ENCODE measurements around the gene RASGEF1B. TPM values are rescaled to one million over a fixed set of nuclear protein-coding genes. Genes with fewer than 3 reads are reported as not detected.

Gene RASGEF1B
- total and polyA plus RNA-seq, 2 of the 13 experiments (the other 11 are each of a cell fraction or from before 2014, with no cell fraction given), result 0.04 TPM

- Histone ChIP-seq H3K4me3 (replicated peaks in 1 of 3; ENCODE audit: insufficient read depth in 1 of 3, low read depth in 2 of 3, low read length in 3 of 3) (no peak overlapping the region), H3K4me1 (ENCODE audit: insufficient read depth, low read length) (no peaks in the 10 kb centered on the region), H3K36me3 (replicated peaks in 1 of 2; ENCODE audit: control insufficient read depth in 1 of 2, insufficient read depth in 2 of 2, low read length in 2 of 2) (no peaks in the 10 kb centered on the region), H3K27ac (ENCODE audit: extremely low read length, insufficient read depth, low read length) (no peak overlapping the region), H4K20me1 (ENCODE audit: insufficient read depth, low read length) (no peaks in the 10 kb centered on the region), H3K4me2 (ENCODE audit: low read depth, low read length) (no peak overlapping the region), H3K9ac (ENCODE audit: insufficient read depth, low read depth, low read length) (no peak overlapping the region), H3K79me2 (ENCODE audit: insufficient read depth, low read length) (no peaks in the 10 kb centered on the region), H3K9me3 (ENCODE audit: low read length) (no peaks in the 10 kb centered on the region), H2AFZ (ENCODE audit: low read length) (no peak overlapping the region), H3K27me3 (ENCODE audit: control insufficient read depth in 1 of 2, insufficient read depth in 2 of 2, low read length in 2 of 2) (no peaks in the 10 kb centered on the region)
- in situ Hi-C loops (cut with HindIII; ENCODE audit: extremely low pct_ligation_motif_present, low pct_unique_long_range_greater_than_20kb) (no loop called here), intact Hi-C loops (cut with micrococcal nuclease; ENCODE audit: unreplicated experiment) (no loop called here)
- ChIA-PET POLR2A (no interaction called here), CTCF (ENCODE audit: low intra/inter-chr PET ratio, low total read pairs) (no interaction called here)
- DNase-seq (ENCODE audit: low spot score) (no peak), FAIRE-seq (no peak), ATAC-seq (no peak)
- TF ChIP-seq MBNL3 (CRISPR knock-in tag; conservative IDR thresholded peaks at IDR 0.05) (no peak), ZFP1 (CRISPR knock-in tag; IDR thresholded peaks at IDR 0.05) (no peak), ZBTB38 (CRISPR knock-in tag; IDR thresholded peaks at IDR 0.05) (no peak), SSRP1 (CRISPR knock-in tag; IDR thresholded peaks at IDR 0.05) (no peak), KLF13 (CRISPR knock-in tag; IDR thresholded peaks at IDR 0.05) (no peak), POLR2AphosphoS5 (IDR thresholded peaks at IDR 0.05; ENCODE audit: low read depth, low read length) (no peak), ZBTB43 (CRISPR knock-in tag; conservative IDR thresholded peaks at IDR 0.05) (no peak), FOXC1 (CRISPR knock-in tag; IDR thresholded peaks at IDR 0.05; ENCODE audit: borderline replicate concordance) (no peak), SRSF1 (optimal IDR thresholded peaks at IDR 0.05; ENCODE audit: low read depth, low read length) (no peak), ZNF431 (CRISPR knock-in tag; IDR thresholded peaks at IDR 0.05; ENCODE audit: borderline replicate concordance, low read depth) (no peak), ZNF274 (CRISPR knock-in tag; IDR thresholded peaks at IDR 0.05) (no peak)
- no TSS peak for BruUV-seq (replicated peaks)
These were observed 23.6 kb upstream of the RASGEF1B start for GRCh38 chr4:81495345-81495744.

Measured in HepG2 (cell line).